Measurements from ENCODE around the gene DTYMK. TPM values are rescaled to one million over a fixed set of nuclear protein-coding genes. Genes with fewer than 3 reads are reported as not detected.

Gene DTYMK
- total RNA-seq, 5 donors from 2014 or later (not counting 1 experiment from before 2014, with no cell fraction given), result 11.6 to 23.6 (median 18.2) TPM

DNA sequence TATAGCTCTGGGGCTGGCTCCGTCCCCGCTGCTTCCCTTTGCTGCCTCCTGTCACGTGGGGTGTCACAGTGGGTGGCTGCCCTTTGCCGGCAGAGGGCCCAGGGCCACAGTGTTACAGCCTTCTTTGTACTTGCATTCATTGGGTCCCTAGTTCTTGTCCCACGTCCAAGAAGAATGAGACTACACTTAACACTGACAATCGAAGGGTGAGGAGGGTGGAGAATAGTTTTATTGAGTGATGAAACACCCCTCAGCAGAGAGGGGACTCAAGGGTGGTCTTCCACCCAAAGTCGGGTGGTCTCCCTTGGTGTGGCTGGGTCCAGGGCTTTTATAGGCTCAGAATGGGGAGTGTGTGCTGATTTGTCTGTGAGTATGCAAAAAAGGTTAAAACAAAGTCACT is 47.2 kb downstream of the DTYMK start:
- peaks cover 13 to 36% of the 10 kb centered on the region in 2 experiments for H3K4me1 ChIP-seq (ENCODE audit: control insufficient read depth in 1 of 2, extremely low read depth in 1 of 2, insufficient read depth in 2 of 2, low read length in 2 of 2)
- ChIA-PET POLR2A (no interaction called here), CTCF (no interaction called here)
- Mint-ChIP-seq H3K4me1 (peaks cover 60 to 69% (median 61%) of the 10 kb centered on the region in 3 donors), H3K36me3 (no peaks in the 10 kb centered on the region), H3K4me3 (peak overlapping the region in 2 of 3 donors; percentile 18 to 83), H3K9me3 (no peaks in the 10 kb centered on the region), H3K27ac (no peak overlapping the region), H3K27me3 (no peaks in the 10 kb centered on the region)
- 100% methylated on average over 5 of the region's 7 CpGs for WGBS (ENCODE audit: insufficient coverage)
- H3K27me3 ChIP-seq (replicated peaks in 1 of 2; ENCODE audit: control insufficient read depth in 2 of 2, extremely low read depth in 1 of 2, insufficient read depth in 2 of 2, low read length in 1 of 2), result peaks cover 0 to 2% of the 10 kb centered on the region in 2 experiments
- no peak for ATAC-seq (replicated peaks in 1 of 4)
- no peak overlapping the region for H3K4me3 ChIP-seq (ENCODE audit: control insufficient read depth in 1 of 2, extremely low read depth in 1 of 2, low read length in 1 of 2)
- H3K9me3 ChIP-seq, result no peaks in the 10 kb centered on the region
- DNase-seq, result no peak
- peaks cover 5% of the 10 kb centered on the region in 2 donors for H3K36me3 ChIP-seq (ENCODE audit: control insufficient read depth in 2 of 2, extremely low read depth in 1 of 2, insufficient read depth in 1 of 2, low read length in 1 of 2)
- no peak overlapping the region for H3K27ac ChIP-seq (ENCODE audit: low read length)

GRCh38 chr2:241638940-241639339 is 47.7 kb downstream of the DTYMK start:
- Mint-ChIP-seq H3K9me3 (no peaks in the 10 kb centered on the region), H3K27me3 (no peaks in the 10 kb centered on the region), H3K4me3 (peak overlapping the region; percentile 83 to 93 (median 89)), H3K4me1 (peaks cover 58 to 65% (median 59%) of the 10 kb centered on the region in 3 donors), H3K27ac (peak overlapping the region in 1 of 2 donors; percentile 90), H3K36me3 (no peaks in the 10 kb centered on the region)
- ChIA-PET POLR2A (interaction anchor here in 1 of 2 donors (0.5 to 0.7 kb wide), 2 partner anchors 18 to 456 kb away, joined by 3 to 4 read pairs; no protein-coding TSS in a partner anchor), CTCF (interaction anchor here in 1 of 2 donors (0.6 to 0.9 kb wide), 2 partner anchors 48 to 309 kb away, joined by 3 read pairs; partner anchors contain the start of gene DTYMK)
- H3K27me3 ChIP-seq (replicated peaks in 1 of 2; ENCODE audit: control insufficient read depth in 2 of 2, extremely low read depth in 1 of 2, insufficient read depth in 2 of 2, low read length in 1 of 2), result peaks cover 0 to 2% of the 10 kb centered on the region in 2 experiments
- peak overlapping the region in 1 of 2 donors; percentile 25 for H3K4me3 ChIP-seq (ENCODE audit: control insufficient read depth in 1 of 2, extremely low read depth in 1 of 2, low read length in 1 of 2)
- DNase-seq (no peak), ATAC-seq (replicated peaks in 1 of 4) (no peak)
- no peak overlapping the region for H3K27ac ChIP-seq (ENCODE audit: low read length)
- WGBS (ENCODE audit: insufficient coverage), result 98% methylated on average over 14 of the region's 14 CpGs
- peaks cover 5% of the 10 kb centered on the region in 2 donors for H3K36me3 ChIP-seq (ENCODE audit: control insufficient read depth in 2 of 2, extremely low read depth in 1 of 2, insufficient read depth in 1 of 2, low read length in 1 of 2)
- H3K4me1 ChIP-seq (ENCODE audit: control insufficient read depth in 1 of 2, extremely low read depth in 1 of 2, insufficient read depth in 2 of 2, low read length in 2 of 2), result peaks cover 13 to 36% of the 10 kb centered on the region in 2 experiments
- no peaks in the 10 kb centered on the region for H3K9me3 ChIP-seq

DNA sequence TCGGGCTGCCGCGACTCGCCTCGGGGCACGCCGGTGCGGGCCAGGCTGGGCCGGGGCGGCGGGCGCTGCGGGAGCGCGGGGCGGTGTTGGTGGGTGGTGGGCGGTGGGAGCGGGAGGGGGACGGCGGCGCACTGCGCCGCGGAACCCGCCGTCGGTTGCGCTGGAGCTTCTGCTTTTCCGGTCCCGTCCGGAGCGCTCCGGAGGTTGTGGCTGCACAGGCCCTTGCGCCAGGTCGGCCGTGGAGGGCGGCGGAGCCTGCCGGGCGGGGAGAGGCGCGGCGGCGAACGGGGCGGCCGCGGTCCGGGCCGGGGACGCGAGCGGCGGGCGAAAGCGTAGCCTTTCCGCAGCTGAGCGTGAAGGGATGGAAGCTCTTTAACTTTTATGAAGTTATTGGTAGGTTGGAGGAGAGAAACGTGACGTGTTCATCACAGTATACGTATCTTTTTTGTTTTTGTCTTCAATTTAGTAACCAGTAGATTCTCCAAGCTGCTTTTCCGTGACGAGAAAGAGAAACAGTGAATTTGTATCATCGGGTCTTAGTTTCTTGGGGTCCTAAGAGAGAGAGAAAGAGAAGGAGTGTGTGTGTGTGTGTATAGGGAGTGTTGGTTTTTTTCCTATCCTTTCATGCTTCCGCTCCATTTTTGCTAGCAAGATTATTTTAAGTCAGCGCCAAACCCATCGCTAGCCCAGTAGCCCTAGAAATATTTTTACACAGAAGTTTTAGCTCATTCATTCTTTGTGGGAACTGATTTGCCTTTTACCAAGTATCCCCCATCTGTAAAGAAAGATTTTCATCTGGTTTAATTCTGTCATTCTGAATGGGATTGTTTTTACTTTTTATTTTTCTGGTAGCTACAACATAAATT is 48.6 kb downstream of the DTYMK start:
- H3K27me3 ChIP-seq (replicated peaks in 1 of 2; ENCODE audit: control insufficient read depth in 2 of 2, extremely low read depth in 1 of 2, insufficient read depth in 2 of 2, low read length in 1 of 2), result peaks cover 0 to 2% of the 10 kb centered on the region in 2 experiments
- H3K4me1 Mint-ChIP-seq, result peaks cover 57 to 65% (median 58%) of the 10 kb centered on the region in 3 donors

DNA sequence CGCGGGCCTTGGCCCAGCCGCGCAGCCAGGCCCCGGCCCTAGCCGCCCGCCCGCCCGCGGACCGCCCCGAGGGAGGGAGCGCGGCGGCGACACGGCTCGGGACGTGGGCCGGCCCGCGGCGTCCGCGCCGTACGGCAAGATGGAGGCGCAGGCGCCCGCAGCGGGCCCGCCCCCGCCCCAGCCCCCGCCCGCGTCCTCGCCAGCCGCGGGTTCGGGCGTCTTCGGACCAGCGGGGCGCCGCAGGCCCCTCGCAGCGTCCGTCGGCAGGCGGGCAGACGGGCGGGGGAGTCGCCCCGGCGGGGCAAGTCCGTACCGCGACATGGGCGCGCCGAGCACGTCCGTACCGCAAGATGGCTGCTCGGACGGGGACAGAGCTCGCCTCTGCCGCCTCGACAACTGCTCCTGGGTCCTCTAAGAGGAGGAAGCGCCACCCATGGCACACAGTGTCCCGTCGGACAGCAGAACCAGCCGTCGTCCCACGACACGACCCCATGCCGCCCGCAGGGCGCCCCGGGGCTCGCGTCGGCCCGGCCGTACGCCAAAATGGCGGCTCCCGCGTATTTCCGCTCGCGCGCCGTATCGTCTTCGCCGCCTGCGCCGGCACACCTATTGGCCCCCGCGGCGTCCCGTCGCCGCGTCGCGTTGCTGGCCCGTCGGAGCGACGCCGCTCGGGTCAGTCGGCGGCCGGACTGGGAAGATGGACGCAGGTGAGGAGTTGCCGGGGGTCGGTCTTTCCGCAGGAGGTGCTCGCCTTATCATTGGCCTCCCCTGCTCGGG is 49.4 kb downstream of the DTYMK start, which contains the start of the genes ATG4B and THAP4:
TSS of gene ATG4B (plus strand) at position 676 of the 777 bp plus-strand sequence. CDS start at position 698, 22 bp downstream.
TSS of gene THAP4 (minus strand) at position 141 of the 777 bp plus-strand sequence. CDS start 141 bp downstream, outside the sequence.
- Histone ChIP-seq H3K36me3 (ENCODE audit: control insufficient read depth in 2 of 2, extremely low read depth in 1 of 2, insufficient read depth in 1 of 2, low read length in 1 of 2) (peaks cover 15 to 21% of the 10 kb centered on the region in 2 donors), H3K4me1 (ENCODE audit: control insufficient read depth in 1 of 2, extremely low read depth in 1 of 2, insufficient read depth in 2 of 2, low read length in 2 of 2) (peaks cover 13 to 36% of the 10 kb centered on the region in 2 experiments), H3K27me3 (replicated peaks in 1 of 2; ENCODE audit: control insufficient read depth in 2 of 2, extremely low read depth in 1 of 2, insufficient read depth in 2 of 2, low read length in 1 of 2) (peaks cover 0 to 2% of the 10 kb centered on the region in 2 experiments), H3K4me3 (ENCODE audit: control insufficient read depth in 1 of 2, extremely low read depth in 1 of 2, low read length in 1 of 2) (peak within 1 kb of the TSS; percentile 88 to 99), H3K9me3 (no peaks in the 10 kb centered on the region), H3K27ac (ENCODE audit: low read length) (peak within 1 kb of the TSS; percentile 85)
- under 1% methylated on average over 122 of the region's 123 CpGs for WGBS (ENCODE audit: insufficient coverage)
- Mint-ChIP-seq H3K9me3 (no peaks in the 10 kb centered on the region), H3K4me3 (peak within 1 kb of the TSS; percentile 83 to 93 (median 89)), H3K4me1 (peaks cover 56 to 59% (median 57%) of the 10 kb centered on the region in 3 donors), H3K36me3 (peaks cover 4% of the 10 kb centered on the region), H3K27me3 (no peaks in the 10 kb centered on the region), H3K27ac (peak within 1 kb of the TSS; percentile 90 to 91)
- CTCF ChIA-PET, result interaction anchor here in 1 of 2 donors (0.6 to 1.2 kb wide), 3 partner anchors 10 to 27 kb away, joined by 3 to 5 read pairs (median 3); no protein-coding TSS in a partner anchor
- DNase-seq, result peak; percentile 31 to 85 (median 66)
- peak; percentile 76 to 80 (median 80) for ATAC-seq (replicated peaks in 1 of 4)
- POLR2A ChIA-PET, result interaction anchor here (0.5 to 1.0 kb wide), 5 partner anchors 19 to 810 kb away, joined by 3 to 7 read pairs (median 4); partner anchors contain the start of gene DTYMK (in 1 of the 2)

More for the DNA sequence above, 48.6 kb downstream of the DTYMK start:
- DNase-seq (peak in 17 of 35 experiments; percentile 5 to 49 (median 22)), ATAC-seq (replicated peaks in 1 of 4) (peak; percentile 35 to 44 (median 40))
- Mint-ChIP-seq H3K36me3 (no peaks in the 10 kb centered on the region), H3K4me3 (peak overlapping the region; percentile 83 to 93 (median 89)), H3K27ac (peak overlapping the region; percentile 90 to 91), H3K9me3 (no peaks in the 10 kb centered on the region), H3K27me3 (no peaks in the 10 kb centered on the region)
- ChIA-PET CTCF (interaction anchor here (0.6 to 1.2 kb wide), 6 partner anchors 9 to 336 kb away, joined by 3 to 5 read pairs (median 3); partner anchors contain the start of gene DTYMK (in 1 of the 2)), POLR2A (interaction anchor here (0.5 to 1.0 kb wide), 6 partner anchors 19 to 810 kb away, joined by 3 to 4 read pairs (median 4); partner anchors contain the start of gene DTYMK (in 1 of the 2))
- H3K4me3 ChIP-seq (ENCODE audit: control insufficient read depth in 1 of 2, extremely low read depth in 1 of 2, low read length in 1 of 2), result peak overlapping the region; percentile 88 to 99
- H3K36me3 ChIP-seq (ENCODE audit: control insufficient read depth in 2 of 2, extremely low read depth in 1 of 2, insufficient read depth in 1 of 2, low read length in 1 of 2), result peaks cover 11 to 14% of the 10 kb centered on the region in 2 donors
- peaks cover 13 to 36% of the 10 kb centered on the region in 2 experiments for H3K4me1 ChIP-seq (ENCODE audit: control insufficient read depth in 1 of 2, extremely low read depth in 1 of 2, insufficient read depth in 2 of 2, low read length in 2 of 2)
- no peaks in the 10 kb centered on the region for H3K9me3 ChIP-seq
- 0% methylated on average over 35 of the region's 67 CpGs for WGBS (ENCODE audit: insufficient coverage)
- H3K27ac ChIP-seq (ENCODE audit: low read length), result no peak overlapping the region

DNA sequence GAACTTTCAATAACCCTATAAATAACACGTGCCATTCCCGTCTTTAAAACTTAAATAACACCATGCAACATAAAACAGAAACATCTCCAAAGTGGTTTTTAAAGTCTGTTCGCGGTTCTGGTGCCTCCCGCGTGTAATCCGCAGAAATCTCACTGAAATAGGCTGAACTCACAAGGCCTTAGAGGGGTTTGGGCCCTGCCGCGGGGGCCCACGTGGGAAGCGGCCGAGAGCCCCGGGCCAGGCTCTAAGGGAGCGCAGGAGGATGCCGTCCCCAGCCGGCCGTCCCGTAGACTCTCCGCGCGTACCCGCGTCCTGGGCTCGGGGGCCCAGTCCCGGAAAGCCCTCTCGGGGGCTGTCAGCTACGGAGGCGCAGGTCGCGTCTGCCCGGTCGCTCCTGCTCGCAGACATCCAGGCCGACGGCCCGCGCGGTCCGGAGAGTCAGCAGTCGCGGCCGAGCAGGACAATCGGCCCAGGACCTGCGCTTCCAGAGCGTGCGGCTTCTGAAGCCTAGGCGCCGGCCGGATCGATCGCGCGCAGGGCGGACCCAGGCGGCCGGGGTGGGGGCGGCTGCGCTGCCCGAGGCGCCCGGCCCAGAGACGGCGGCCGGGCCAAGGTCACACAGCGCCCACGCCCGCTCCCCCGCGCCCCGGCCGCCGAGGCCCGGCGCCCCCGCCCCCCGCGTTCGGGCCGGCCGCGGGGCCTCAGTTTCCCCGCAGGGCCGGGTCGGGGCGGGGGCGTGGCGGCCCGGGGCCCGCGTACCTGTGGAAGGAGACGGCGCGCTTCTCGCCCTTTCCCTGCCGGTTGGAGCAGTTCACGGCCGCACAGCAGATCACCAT is 50.2 kb downstream of the DTYMK start:
- peak overlapping the region; percentile 51 to 52 for H3K4me3 ChIP-seq (ENCODE audit: control insufficient read depth in 1 of 2, extremely low read depth in 1 of 2, low read length in 1 of 2)
- H3K4me1 ChIP-seq (ENCODE audit: control insufficient read depth in 1 of 2, extremely low read depth in 1 of 2, insufficient read depth in 2 of 2, low read length in 2 of 2), result peaks cover 13 to 36% of the 10 kb centered on the region in 2 experiments
- Mint-ChIP-seq H3K4me1 (peaks cover 48 to 51% (median 49%) of the 10 kb centered on the region in 3 donors), H3K36me3 (peaks cover 4% of the 10 kb centered on the region), H3K27me3 (no peaks in the 10 kb centered on the region), H3K27ac (peak overlapping the region; percentile 27 to 58), H3K4me3 (peak overlapping the region; percentile 75 to 79 (median 77)), H3K9me3 (no peaks in the 10 kb centered on the region)
- H3K9me3 ChIP-seq, result no peaks in the 10 kb centered on the region
- DNase-seq, result peak in 17 of 35 experiments; percentile 1 to 39 (median 16)
- ATAC-seq (replicated peaks in 1 of 4), result peak; percentile 25 to 39 (median 33)
- H3K27ac ChIP-seq (ENCODE audit: low read length), result no peak overlapping the region
- ChIA-PET POLR2A (interaction anchor here (0.5 to 0.7 kb wide), 4 partner anchors 10 to 66 kb away, joined by 4 to 7 read pairs (median 5); no protein-coding TSS in a partner anchor), CTCF (no interaction called here)
- H3K36me3 ChIP-seq (ENCODE audit: control insufficient read depth in 2 of 2, extremely low read depth in 1 of 2, insufficient read depth in 1 of 2, low read length in 1 of 2), result peaks cover 15 to 21% of the 10 kb centered on the region in 2 donors
- H3K27me3 ChIP-seq (replicated peaks in 1 of 2; ENCODE audit: control insufficient read depth in 2 of 2, extremely low read depth in 1 of 2, insufficient read depth in 2 of 2, low read length in 1 of 2), result peaks cover 0 to 2% of the 10 kb centered on the region in 2 experiments
- under 1% methylated on average over 95 of the region's 97 CpGs for WGBS (ENCODE audit: insufficient coverage)

Data from T-cell (primary cell).